Cortex of kidney (tissue), 1 donor: ENCODE data around the gene CRYBB1.

Source experiments
- DNase-seq: peaks from one replicate; lab custom pipeline; 2025; lab: John Stamatoyannopoulos, UW

Gene CRYBB1

DNA sequence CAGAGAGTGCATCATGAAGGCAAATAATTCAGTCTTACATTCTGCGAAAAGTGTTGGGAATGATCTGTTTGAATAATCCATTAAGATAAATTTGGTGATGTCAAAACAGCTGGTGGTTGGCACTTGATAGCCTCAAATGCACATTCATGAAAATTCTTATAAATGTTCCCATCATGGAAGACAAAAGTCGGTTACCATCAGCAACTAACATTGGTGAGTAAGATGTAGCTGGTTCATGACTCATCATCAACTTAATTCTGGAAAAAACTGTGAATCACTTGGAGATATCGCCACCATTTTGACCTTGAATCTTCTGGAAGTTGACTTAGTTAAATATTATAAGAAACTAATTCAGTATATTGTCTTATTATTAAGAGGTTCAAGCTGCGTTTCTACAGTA lies 11.2 kb downstream of the CRYBB1 start:
- DNase-seq, result no peak

DNA sequence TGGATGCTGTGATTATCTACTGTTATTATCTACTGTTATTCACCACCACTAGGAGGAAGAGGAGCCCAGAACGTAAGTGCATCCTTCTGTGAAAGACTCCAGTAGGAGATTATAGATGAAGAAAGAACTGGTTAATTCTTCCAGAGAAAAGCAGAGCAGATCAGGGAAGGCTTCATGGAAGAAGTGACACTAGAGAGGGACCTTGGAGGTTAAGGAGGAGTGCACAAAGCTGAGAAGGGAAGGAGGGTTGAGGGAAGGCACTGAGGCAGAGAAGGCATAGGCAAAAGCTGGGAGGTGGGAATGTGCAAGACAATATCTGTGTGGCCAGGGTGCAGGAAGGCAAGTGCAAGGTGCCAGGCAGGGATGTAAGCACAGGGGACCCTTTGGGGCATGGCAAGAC lies 13.5 kb downstream of the CRYBB1 start:
- no peak for DNase-seq

DNA sequence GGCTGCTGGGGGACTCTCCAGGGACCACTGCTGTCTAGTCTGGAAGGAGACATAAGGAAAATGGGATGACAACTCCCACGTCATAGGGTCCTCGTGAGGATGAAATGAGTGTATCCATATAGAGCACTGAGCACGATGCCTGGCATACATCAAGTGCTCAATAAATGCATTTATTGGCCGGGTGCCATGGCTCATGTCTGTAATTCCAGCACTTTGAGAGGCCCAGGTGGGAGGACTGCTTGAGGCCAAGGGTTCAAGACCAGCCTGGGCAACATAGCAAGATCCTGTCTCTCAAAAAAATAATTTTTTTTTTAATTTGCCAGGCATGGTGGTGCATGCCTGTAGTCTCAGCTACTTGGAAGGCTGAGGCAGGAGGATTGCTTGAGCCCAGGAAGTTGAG lies 15.7 kb downstream of the CRYBB1 start:
- no peak for DNase-seq

- DNase-seq, result no peak
These were observed 16.1 kb downstream of the CRYBB1 start for GRCh38 chr22:26601726-26602125.

GRCh38 chr22:26599505-26599904 lies 18.3 kb downstream of the CRYBB1 start:
- DNase-seq, result no peak

GRCh38 chr22:26597480-26597879 lies 20.3 kb downstream of the CRYBB1 start:
- DNase-seq, result no peak

DNA sequence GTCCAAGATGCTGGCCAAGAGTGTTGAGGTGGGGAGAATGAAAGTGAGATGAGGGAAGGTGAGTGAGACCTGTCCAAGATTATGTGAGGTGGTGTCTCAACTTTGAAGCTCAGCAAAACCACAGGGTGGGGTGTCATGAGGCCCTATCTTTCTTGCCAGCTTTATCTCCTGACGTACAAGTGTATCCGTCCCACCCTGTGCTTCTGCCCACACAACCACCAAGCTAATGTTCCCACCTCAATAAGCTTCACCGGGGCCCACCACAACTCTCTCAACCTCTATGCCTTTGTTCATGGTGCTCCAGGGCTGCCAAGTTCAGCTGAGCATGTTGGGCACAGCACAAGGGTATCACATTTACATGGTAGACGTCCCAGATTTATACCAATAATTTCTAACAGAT lies 20.8 kb downstream of the CRYBB1 start:
- DNase-seq, result no peak

GRCh38 chr22:26593763-26594162 lies 24.1 kb downstream of the CRYBB1 start:
- DNase-seq, result no peak

- no peak for DNase-seq
These were observed 25.4 kb downstream of the CRYBB1 start for GRCh38 chr22:26592421-26592891.

DNA sequence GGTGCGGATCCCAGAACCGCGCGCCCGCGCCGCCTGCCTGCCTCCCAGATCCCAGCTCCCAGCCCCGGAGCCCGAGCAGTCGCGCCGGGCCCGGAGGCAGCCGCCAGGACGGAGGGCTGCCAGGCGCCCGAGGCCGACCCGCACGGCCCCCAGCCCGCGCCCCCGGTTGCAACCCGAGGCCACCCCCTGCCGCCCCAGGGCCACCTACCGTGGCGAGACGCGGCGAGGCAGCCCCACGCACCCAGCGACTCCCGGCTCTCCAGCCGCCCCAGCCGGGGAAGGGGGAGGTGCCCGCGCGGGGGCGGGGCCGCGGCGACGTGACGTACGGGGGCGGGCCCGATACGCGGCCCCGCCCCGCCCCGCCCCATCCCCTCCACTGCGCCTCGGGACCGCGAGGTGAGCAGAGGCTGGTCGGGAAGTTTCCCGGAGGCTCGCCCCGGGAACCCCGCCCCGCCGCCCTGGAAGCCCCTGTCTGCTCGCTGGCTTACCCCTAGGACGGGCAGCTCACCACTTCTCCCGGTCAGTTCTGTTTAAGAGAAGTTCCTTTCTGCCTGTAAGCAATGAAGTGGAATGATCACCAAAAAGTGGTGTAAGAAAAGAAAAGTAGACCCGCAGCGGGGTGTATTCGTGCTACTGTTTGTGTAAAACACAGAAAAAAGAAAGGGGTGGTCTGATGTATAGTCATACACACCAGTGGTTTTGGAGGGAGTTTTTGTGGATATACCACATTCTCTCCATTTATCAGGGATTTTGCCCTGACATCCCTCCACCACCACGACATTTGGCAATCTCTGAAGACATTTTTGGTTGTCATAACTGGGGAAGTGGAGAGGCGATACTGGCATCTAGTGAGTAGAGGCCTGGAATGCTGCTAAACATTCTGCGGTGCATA lies 27.7 kb downstream of the CRYBB1 start, which contains the start of gene TPST2:
TPST2 (minus strand) TSS at position 288 of the 892 bp plus-strand sequence. CDS start 48,502 bp downstream, outside the sequence.
- DNase-seq, result no peak

GRCh38 chr22:26589367-26589844 lies 28.4 kb downstream of the CRYBB1 start:
- no peak for DNase-seq

GRCh38 chr22:26588729-26589366 lies 29.0 kb downstream of the CRYBB1 start:
- DNase-seq, result no peak

- no peak for DNase-seq
These were observed 29.7 kb downstream of the CRYBB1 start for GRCh38 chr22:26587991-26588613.

- no peak for DNase-seq
These were observed 31.1 kb downstream of the CRYBB1 start for GRCh38 chr22:26586556-26587325.

GRCh38 chr22:26585104-26585790 lies 32.6 kb downstream of the CRYBB1 start:
- DNase-seq, result no peak

- no peak for DNase-seq
These were observed 33.8 kb downstream of the CRYBB1 start for GRCh38 chr22:26584010-26584409.

- DNase-seq, result no peak
These were observed 36.1 kb downstream of the CRYBB1 start for GRCh38 chr22:26581633-26582168.

DNA sequence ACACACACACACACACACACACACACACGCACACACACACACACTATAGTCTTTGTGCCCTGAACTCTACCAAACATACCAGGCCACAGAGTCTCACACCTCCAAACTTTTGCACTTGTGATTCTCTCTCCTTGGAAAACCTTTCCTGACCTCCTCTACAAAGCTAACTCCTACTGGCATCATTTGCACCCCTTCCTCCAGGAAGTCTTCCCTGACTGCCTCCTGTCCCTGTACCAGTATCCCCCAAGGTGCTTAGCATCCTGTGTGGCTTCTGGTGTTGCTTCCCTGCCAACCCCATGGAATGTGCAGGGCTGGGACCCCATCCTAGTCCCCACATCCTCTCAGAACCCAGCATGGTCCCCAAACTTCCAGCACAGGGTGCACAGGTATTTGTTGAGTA lies 36.8 kb downstream of the CRYBB1 start:
- DNase-seq, result no peak

DNA sequence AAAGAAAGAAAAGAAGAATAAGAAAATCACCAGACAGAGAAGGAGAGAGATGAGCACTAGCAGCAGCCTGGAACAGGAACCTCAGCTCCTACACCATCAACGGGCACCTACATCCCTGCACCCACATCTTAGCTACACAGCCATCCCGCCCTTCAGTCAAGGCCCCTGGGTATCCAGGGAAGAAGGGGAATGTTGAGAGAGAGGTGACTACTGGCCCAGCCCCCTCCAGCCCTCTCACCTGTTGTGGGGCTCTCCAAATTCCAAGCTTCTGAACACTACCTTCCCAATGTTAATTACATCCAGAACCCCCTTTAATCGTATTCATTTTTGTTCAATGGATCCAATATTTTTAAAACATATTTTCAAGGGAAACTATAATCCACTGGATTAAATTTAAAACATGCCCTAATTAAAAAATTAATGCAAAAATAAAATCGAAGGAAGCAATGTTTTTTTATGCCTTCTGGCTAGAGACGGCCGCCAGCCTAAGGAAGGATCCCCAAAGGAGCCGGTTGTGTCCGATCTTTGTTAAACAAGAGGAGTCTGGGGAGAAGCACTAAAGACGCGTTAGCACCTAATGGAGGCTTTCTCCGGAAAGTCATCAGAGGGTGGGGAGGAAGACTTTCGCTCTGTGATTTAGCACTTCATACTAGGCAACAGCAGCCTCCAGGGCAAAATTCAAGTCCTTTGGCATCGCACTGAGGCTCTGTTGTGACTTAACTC lies 37.4 kb downstream of the CRYBB1 start:
- no peak for DNase-seq

DNA sequence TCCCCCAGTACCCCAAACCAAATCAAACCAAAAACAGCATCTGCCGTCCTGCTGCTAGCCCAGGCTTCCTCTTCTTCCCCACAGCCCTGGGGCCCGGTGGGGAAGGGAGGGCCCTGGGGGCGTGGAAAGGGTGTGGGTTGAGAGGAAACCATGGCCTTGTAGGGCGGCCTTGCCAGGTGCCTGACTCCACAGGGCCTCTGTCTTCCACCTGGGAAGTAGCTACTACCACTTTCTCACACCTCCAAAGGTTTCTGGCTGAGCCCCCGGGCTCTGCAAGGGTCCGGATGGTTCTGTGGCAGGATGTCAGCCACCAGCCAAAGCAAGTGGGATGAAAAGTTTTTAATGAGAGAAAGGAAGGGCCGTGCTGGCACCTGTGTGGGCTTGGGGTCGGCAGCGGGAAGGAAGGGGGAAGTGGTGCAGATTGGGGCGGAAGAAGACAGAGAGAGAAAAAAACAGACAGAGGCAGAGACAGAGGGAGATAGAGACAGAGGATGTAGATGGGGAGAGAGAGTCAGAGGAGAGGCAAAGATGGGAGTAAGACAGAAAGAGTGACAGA lies 38.4 kb downstream of the CRYBB1 start:
- DNase-seq, result no peak
